Astrocyte (in vitro differentiated cells and primary cell): Measurements from ENCODE around the gene DIP2C. TPM values are rescaled to one million over a fixed set of nuclear protein-coding genes. Genes with fewer than 3 reads are reported as not detected.

Source experiments
- DNase-seq: peaks from one replicate; pipeline ENCODE4 v3.0.0-alpha.2; 2010; ENCODE audit warnings: low read depth
- FAIRE-seq: peaks from 2 replicates; lab custom pipeline; 2011; peaks lifted over from hg19 to GRCh38; lab: Jason Lieb, UNC
- H2AFZ ChIP-seq: 2 replicates; pipeline ENCODE4 v1.6.0; 2012; ENCODE audit warnings: low read depth, low read length, inconsistent platforms
- H3K27ac ChIP-seq: 2 replicates; pipeline ENCODE4 v1.5.1; 2011; ENCODE audit warnings: low read depth, low read length, inconsistent platforms
- H3K27me3 ChIP-seq: 2 replicates; pipeline ENCODE4 v1.6.0; 2011; ENCODE audit warnings: low read length, inconsistent platforms; ENCODE audit not compliant: insufficient read depth
- H3K36me3 ChIP-seq: 2 replicates; pipeline ENCODE4 v1.5.1; 2011; ENCODE audit warnings: low read length, inconsistent platforms; ENCODE audit not compliant: insufficient read depth
- H3K4me1 ChIP-seq: 2 replicates; pipeline ENCODE4 v1.5.1; 2011; ENCODE audit warnings: low read length, inconsistent platforms; ENCODE audit not compliant: insufficient read depth
- H3K4me2 ChIP-seq: 2 replicates; pipeline ENCODE4 v1.6.0; 2012; ENCODE audit warnings: low read length, inconsistent platforms
- H3K4me3 ChIP-seq: 2 replicates; pipeline ENCODE4 v1.5.1; 2011; ENCODE audit warnings: low read depth, mild to moderate bottlenecking, low read length, inconsistent platforms; ENCODE audit not compliant: insufficient read depth
- H3K79me2 ChIP-seq: 2 replicates; pipeline ENCODE4 v1.6.0; 2012; ENCODE audit warnings: mild to moderate bottlenecking, low read length, inconsistent platforms; ENCODE audit not compliant: insufficient read depth
- H3K9ac ChIP-seq: 2 replicates; pipeline ENCODE4 v1.6.0; 2012; ENCODE audit warnings: mild to moderate bottlenecking, low read length, inconsistent platforms
- H3K9me3 ChIP-seq: 2 replicates; pipeline ENCODE4 v1.5.1; 2012; ENCODE audit warnings: low read depth, mild to moderate bottlenecking, low read length, inconsistent platforms; ENCODE audit not compliant: insufficient read depth
- H4K20me1 ChIP-seq: 2 replicates; pipeline ENCODE4 v1.6.0; 2012; ENCODE audit warnings: low read length, inconsistent platforms; ENCODE audit not compliant: insufficient read depth
- H3K27ac Mint-ChIP-seq: one replicate; pipeline ENCODE4 v1.8.0; 2021; ENCODE audit warnings: mild to moderate bottlenecking, mixed read lengths; ENCODE audit not compliant: unreplicated experiment
- H3K27me3 Mint-ChIP-seq: one replicate; pipeline ENCODE4 v1.8.0; 2021; ENCODE audit warnings: low read depth, mixed read lengths; ENCODE audit not compliant: unreplicated experiment
- H3K36me3 Mint-ChIP-seq: one replicate; pipeline ENCODE4 v1.8.0; 2021; ENCODE audit warnings: low read depth, mixed read lengths; ENCODE audit not compliant: unreplicated experiment
- H3K4me1 Mint-ChIP-seq: one replicate; pipeline ENCODE4 v1.8.0; 2021; ENCODE audit warnings: low read depth, mixed read lengths; ENCODE audit not compliant: unreplicated experiment
- H3K4me3 Mint-ChIP-seq: one replicate; pipeline ENCODE4 v1.8.0; 2021; ENCODE audit warnings: mild to moderate bottlenecking, moderate library complexity, mixed read lengths; ENCODE audit not compliant: unreplicated experiment
- H3K9me3 Mint-ChIP-seq: one replicate; pipeline ENCODE4 v1.8.0; 2021; ENCODE audit warnings: mild to moderate bottlenecking, mixed read lengths; ENCODE audit not compliant: unreplicated experiment
- CTCF ChIP-seq: IDR thresholded peaks from 2 replicates; pipeline ENCODE4 v1.5.1; 2011; ENCODE audit warnings: low read depth, mild to moderate bottlenecking, inconsistent platforms, low read length, moderate library complexity; ENCODE audit not compliant: insufficient read depth
- EZH2 ChIP-seq: IDR thresholded peaks from 2 replicates; pipeline ENCODE4 v1.6.1; 2012; ENCODE audit warnings: mild to moderate bottlenecking, low read length, inconsistent platforms; ENCODE audit not compliant: insufficient read depth
- total RNA-seq: library from RNA; stranded (reverse); gene quantifications from 2 replicates; pipeline ENCODE4 v1.2.1, GENCODE V29; 2021

DIP2C gene
- total RNA-seq, 1 donor from 2014 or later, result 27.3 TPM

- no peak for TF ChIP-seq EZH2
- no peak for TF ChIP-seq CTCF
- H4K20me1 ChIP-seq, result peaks cover 6% of the 10 kb centered on the region
- no peaks in the 10 kb centered on the region for H3K4me1 ChIP-seq
- no peak overlapping the region for H3K27ac Mint-ChIP-seq
- H3K9me3 ChIP-seq, result no peaks in the 10 kb centered on the region
- H3K36me3 Mint-ChIP-seq, result peaks cover 33% of the 10 kb centered on the region
- H3K9me3 Mint-ChIP-seq, result no peaks in the 10 kb centered on the region
- no peaks in the 10 kb centered on the region for H3K79me2 ChIP-seq
- no peak overlapping the region for H3K4me3 Mint-ChIP-seq
- no peaks in the 10 kb centered on the region for H3K27me3 ChIP-seq
- no peak overlapping the region for H3K27ac ChIP-seq
- H2AFZ ChIP-seq, result no peak overlapping the region
- no peak for DNase-seq
- H3K4me2 ChIP-seq, result no peak overlapping the region
- no peaks in the 10 kb centered on the region for H3K4me1 Mint-ChIP-seq
- no peak for FAIRE-seq
- no peaks in the 10 kb centered on the region for H3K27me3 Mint-ChIP-seq
- H3K9ac ChIP-seq, result no peak overlapping the region
- H3K36me3 ChIP-seq, result peaks cover 19% of the 10 kb centered on the region
- no peak overlapping the region for H3K4me3 ChIP-seq
These were observed 308.1 kb downstream of the DIP2C start for GRCh38 chr10:381346-381745.

GRCh38 chr10:380313-380940 is 309.0 kb downstream of the DIP2C start:
- Histone ChIP-seq H3K9me3 (no peaks in the 10 kb centered on the region), H3K4me3 (no peak overlapping the region), H3K9ac (no peak overlapping the region), H3K36me3 (peaks cover 19% of the 10 kb centered on the region), H2AFZ (no peak overlapping the region), H3K27me3 (no peaks in the 10 kb centered on the region), H3K4me2 (peak overlapping the region; percentile 34), H3K79me2 (no peaks in the 10 kb centered on the region), H4K20me1 (peaks cover 6% of the 10 kb centered on the region), H3K27ac (no peak overlapping the region), H3K4me1 (no peaks in the 10 kb centered on the region)
- peaks cover 1% of the 10 kb centered on the region for H3K9me3 Mint-ChIP-seq
- FAIRE-seq (peak; percentile 37), DNase-seq (peak; percentile 88)
- H3K27me3 Mint-ChIP-seq, result no peaks in the 10 kb centered on the region
- H3K4me3 Mint-ChIP-seq, result no peak overlapping the region
- no peak for TF ChIP-seq EZH2
- TF ChIP-seq CTCF, result no peak
- peaks cover under 1% of the 10 kb centered on the region for H3K4me1 Mint-ChIP-seq
- H3K27ac Mint-ChIP-seq, result no peak overlapping the region
- peaks cover 35% of the 10 kb centered on the region for H3K36me3 Mint-ChIP-seq
